ENCODE data around the gene LANCL2.
"Not testable (repeated sequence)": the region's sequence is repeated elsewhere in the genome, so short reads cannot be mapped to it uniquely, and the experiment has no call there.

Gene LANCL2

GRCh38 chr7:55365205-55365674 is at the start of gene LANCL2:
Gene LANCL2, plus strand, starts transcription at chr7:55365337. Its CDS starts 689 bp downstream, at chr7:55366026.
- peak in 1 of 2 donors; percentile 57 for DNase-seq

- DNase-seq, result no peak
Observed at GRCh38 chr7:55325371-55325792, 39.8 kb upstream of the LANCL2 start.

- no peak for DNase-seq
Observed at GRCh38 chr7:55326081-55326835, 38.9 kb upstream of the LANCL2 start.

GRCh38 chr7:55326945-55327626 is 38.1 kb upstream of the LANCL2 start:
- DNase-seq, result no peak

- DNase-seq, result no peak
Observed at GRCh38 chr7:55335151-55335550, 30.0 kb upstream of the LANCL2 start.

GRCh38 chr7:55335786-55336185 is 29.4 kb upstream of the LANCL2 start:
- DNase-seq, result no peak

GRCh38 chr7:55336540-55336939 is 28.6 kb upstream of the LANCL2 start:
- DNase-seq, result no peak

GRCh38 chr7:55339033-55340000 is 25.8 kb upstream of the LANCL2 start:
- DNase-seq, result no peak

GRCh38 chr7:55342216-55342871 is 22.8 kb upstream of the LANCL2 start:
- no peak for DNase-seq

- DNase-seq, result no peak
Observed at GRCh38 chr7:55343002-55343781, 21.9 kb upstream of the LANCL2 start.

- DNase-seq, result no peak
Observed at GRCh38 chr7:55343860-55344606, 21.1 kb upstream of the LANCL2 start.

GRCh38 chr7:55344840-55345239 is 20.3 kb upstream of the LANCL2 start:
- no peak for DNase-seq

GRCh38 chr7:55345292-55345691 is 19.8 kb upstream of the LANCL2 start:
- no peak for DNase-seq

- no peak for DNase-seq
Observed at GRCh38 chr7:55348502-55348901, 16.6 kb upstream of the LANCL2 start.

GRCh38 chr7:55349121-55349520 is 16.0 kb upstream of the LANCL2 start:
- no peak for DNase-seq

GRCh38 chr7:55350281-55350680 is 14.9 kb upstream of the LANCL2 start:
- DNase-seq, result no peak

GRCh38 chr7:55351263-55351662 is 13.9 kb upstream of the LANCL2 start:
- no peak for DNase-seq

- DNase-seq, result not testable (repeated sequence)
Observed at GRCh38 chr7:55352947-55353273, 12.2 kb upstream of the LANCL2 start.

GRCh38 chr7:55360486-55360885 is 4.7 kb upstream of the LANCL2 start:
- no peak for DNase-seq

GRCh38 chr7:55361560-55361959 is 3.6 kb upstream of the LANCL2 start:
- no peak for DNase-seq

- no peak for DNase-seq
Observed at GRCh38 chr7:55362927-55363326, 2.2 kb upstream of the LANCL2 start.

Measured in CD4-positive, alpha-beta T cell treated with Interleukin-1 beta for 1 hour (primary cell).